Measurements from ENCODE around the gene GNAT2. TPM values are rescaled to one million over a fixed set of nuclear protein-coding genes. Genes with fewer than 3 reads are reported as not detected.
"Not testable (repeated sequence)": the region's sequence is repeated elsewhere in the genome, so short reads cannot be mapped to it uniquely, and the experiment has no call there.

GNAT2 gene
- polyA plus RNA-seq, result not detected
- long read RNA-seq, donor 1, result 0 reads
- long read RNA-seq, donor 2, result 0 reads
- long read RNA-seq, donor 3, result 0 reads
- long read RNA-seq, donor 4, result 0 reads
- long read RNA-seq, donor 5, result 0 reads
- long read RNA-seq, donor 6, result 0 reads
- long read RNA-seq, donor 7, result 0 reads
- long read RNA-seq, donor 8, result 0 reads
- long read RNA-seq, donor 9, partial matches to known transcripts, result 84 of 98 reads
- long read RNA-seq, donor 9, other reads (novel, unspliced or antisense), result 14 of 98 reads
- long read RNA-seq, donor 10, result 0 reads
- long read RNA-seq, donor 11, result 0 reads

GRCh38 chr1:109619576-109620400 is at the start of gene GNAT2, which contains the start of gene AMPD2:
GNAT2 (minus strand) TSS chr1:109619616; CDS start chr1:109612870, 6,746 bp downstream.
AMPD2 (plus strand) TSS chr1:109619837; CDS start chr1:109621176, 1,339 bp downstream.
- no peaks in the 10 kb centered on the region for H3K27me3 ChIP-seq (ENCODE audit: control insufficient read depth, insufficient read depth, low read length)
- 0% methylated on average over 3 of the region's 47 CpGs for WGBS (ENCODE audit: insufficient coverage, low lambda C conversion rate)
- no peaks in the 10 kb centered on the region for H3K9me3 ChIP-seq (ENCODE audit: control insufficient read depth, low read depth, low read length)
- DNase-seq, result peak; percentile 72 to 85
- peak within 1 kb of the TSS; percentile 77 for H3K4me3 ChIP-seq (ENCODE audit: low read length)
- H3K27ac ChIP-seq (ENCODE audit: low read length), result peak within 1 kb of the TSS; percentile 68
- peaks cover 35% of the 10 kb centered on the region for H3K4me1 ChIP-seq (ENCODE audit: control insufficient read depth, insufficient read depth, low read length)
- H3K36me3 ChIP-seq (ENCODE audit: control insufficient read depth, insufficient read depth, low read length), result no peaks in the 10 kb centered on the region

GRCh38 chr1:109668123-109668775 is 48.8 kb upstream of the GNAT2 start:
- peak in 1 of 2 donors; percentile 29 for DNase-seq
- WGBS (ENCODE audit: insufficient coverage, low lambda C conversion rate), result no CpG with 5 or more reads among the region's 26 CpGs
- Histone ChIP-seq H3K9me3 (ENCODE audit: control insufficient read depth, low read depth, low read length) (no peaks in the 10 kb centered on the region), H3K4me1 (ENCODE audit: control insufficient read depth, insufficient read depth, low read length) (peaks cover 2% of the 10 kb centered on the region), H3K36me3 (ENCODE audit: control insufficient read depth, insufficient read depth, low read length) (peaks cover 26% of the 10 kb centered on the region), H3K27me3 (ENCODE audit: control insufficient read depth, insufficient read depth, low read length) (no peaks in the 10 kb centered on the region), H3K27ac (ENCODE audit: low read length) (no peak overlapping the region), H3K4me3 (ENCODE audit: low read length) (peak overlapping the region; percentile 55)

GRCh38 chr1:109667452-109668122 is 48.2 kb upstream of the GNAT2 start, which contains the start of gene GSTM2:
GSTM2 (plus strand) TSS chr1:109668057; CDS start chr1:109668116, 59 bp downstream.
- peak within 1 kb of the TSS; percentile 11 for H3K27ac ChIP-seq (ENCODE audit: low read length)
- DNase-seq, result peak; percentile 93 to 96
- peaks cover 22% of the 10 kb centered on the region for H3K36me3 ChIP-seq (ENCODE audit: control insufficient read depth, insufficient read depth, low read length)
- H3K27me3 ChIP-seq (ENCODE audit: control insufficient read depth, insufficient read depth, low read length), result no peaks in the 10 kb centered on the region
- H3K9me3 ChIP-seq (ENCODE audit: control insufficient read depth, low read depth, low read length), result no peaks in the 10 kb centered on the region
- WGBS (ENCODE audit: insufficient coverage, low lambda C conversion rate), result no CpG with 5 or more reads among the region's 22 CpGs
- H3K4me3 ChIP-seq (ENCODE audit: low read length), result peak within 1 kb of the TSS; percentile 55
- H3K4me1 ChIP-seq (ENCODE audit: control insufficient read depth, insufficient read depth, low read length), result peaks cover 2% of the 10 kb centered on the region

GRCh38 chr1:109664671-109665070 is 45.3 kb upstream of the GNAT2 start:
- H3K9me3 ChIP-seq (ENCODE audit: control insufficient read depth, low read depth, low read length), result no peaks in the 10 kb centered on the region
- DNase-seq, result no peak
- H3K27ac ChIP-seq (ENCODE audit: low read length), result no peak overlapping the region
- WGBS (ENCODE audit: insufficient coverage, low lambda C conversion rate), result no CpG with 5 or more reads among the region's 1 CpG
- no peaks in the 10 kb centered on the region for H3K27me3 ChIP-seq (ENCODE audit: control insufficient read depth, insufficient read depth, low read length)
- peaks cover 14% of the 10 kb centered on the region for H3K36me3 ChIP-seq (ENCODE audit: control insufficient read depth, insufficient read depth, low read length)
- peaks cover 2% of the 10 kb centered on the region for H3K4me1 ChIP-seq (ENCODE audit: control insufficient read depth, insufficient read depth, low read length)
- H3K4me3 ChIP-seq (ENCODE audit: low read length), result no peak overlapping the region

GRCh38 chr1:109661391-109661790 is 42.0 kb upstream of the GNAT2 start:
- Histone ChIP-seq H3K36me3 (ENCODE audit: control insufficient read depth, insufficient read depth, low read length) (peaks cover 29% of the 10 kb centered on the region), H3K9me3 (ENCODE audit: control insufficient read depth, low read depth, low read length) (no peaks in the 10 kb centered on the region), H3K27me3 (ENCODE audit: control insufficient read depth, insufficient read depth, low read length) (no peaks in the 10 kb centered on the region), H3K4me1 (ENCODE audit: control insufficient read depth, insufficient read depth, low read length) (peaks cover 17% of the 10 kb centered on the region), H3K27ac (ENCODE audit: low read length) (no peak overlapping the region), H3K4me3 (ENCODE audit: low read length) (no peak overlapping the region)
- no peak for DNase-seq
- WGBS (ENCODE audit: insufficient coverage, low lambda C conversion rate), result no CpG with 5 or more reads among the region's 2 CpGs

- not testable (repeated sequence) for H3K4me3 ChIP-seq (ENCODE audit: low read length); H3K9me3 ChIP-seq (ENCODE audit: control insufficient read depth, low read depth, low read length); DNase-seq; H3K27me3 ChIP-seq (ENCODE audit: control insufficient read depth, insufficient read depth, low read length); H3K27ac ChIP-seq (ENCODE audit: low read length)
- H3K4me1 ChIP-seq (ENCODE audit: control insufficient read depth, insufficient read depth, low read length), result peaks cover 17% of the 10 kb centered on the region
- H3K36me3 ChIP-seq (ENCODE audit: control insufficient read depth, insufficient read depth, low read length), result peaks cover 29% of the 10 kb centered on the region
- no CpG with 5 or more reads among the region's 4 CpGs for WGBS (ENCODE audit: insufficient coverage, low lambda C conversion rate)
These were observed 41.2 kb upstream of the GNAT2 start for GRCh38 chr1:109660691-109661026.

- no peak for DNase-seq
- Histone ChIP-seq H3K9me3 (ENCODE audit: control insufficient read depth, low read depth, low read length) (no peaks in the 10 kb centered on the region), H3K36me3 (ENCODE audit: control insufficient read depth, insufficient read depth, low read length) (peaks cover 29% of the 10 kb centered on the region), H3K27me3 (ENCODE audit: control insufficient read depth, insufficient read depth, low read length) (no peaks in the 10 kb centered on the region), H3K4me1 (ENCODE audit: control insufficient read depth, insufficient read depth, low read length) (peaks cover 21% of the 10 kb centered on the region), H3K4me3 (ENCODE audit: low read length) (no peak overlapping the region), H3K27ac (ENCODE audit: low read length) (no peak overlapping the region)
- WGBS (ENCODE audit: insufficient coverage, low lambda C conversion rate), result no CpG with 5 or more reads among the region's 5 CpGs
These were observed 40.7 kb upstream of the GNAT2 start for GRCh38 chr1:109659997-109660690.

GRCh38 chr1:109659145-109659544 is 39.7 kb upstream of the GNAT2 start:
- Histone ChIP-seq H3K4me3 (ENCODE audit: low read length) (no peak overlapping the region), H3K9me3 (ENCODE audit: control insufficient read depth, low read depth, low read length) (no peaks in the 10 kb centered on the region), H3K27ac (ENCODE audit: low read length) (no peak overlapping the region), H3K27me3 (ENCODE audit: control insufficient read depth, insufficient read depth, low read length) (no peaks in the 10 kb centered on the region), H3K36me3 (ENCODE audit: control insufficient read depth, insufficient read depth, low read length) (peaks cover 29% of the 10 kb centered on the region), H3K4me1 (ENCODE audit: control insufficient read depth, insufficient read depth, low read length) (peaks cover 31% of the 10 kb centered on the region)
- DNase-seq, result no peak
- no CpG with 5 or more reads among the region's 2 CpGs for WGBS (ENCODE audit: insufficient coverage, low lambda C conversion rate)

- peaks cover 31% of the 10 kb centered on the region for H3K4me1 ChIP-seq (ENCODE audit: control insufficient read depth, insufficient read depth, low read length)
- no peak for DNase-seq
- no CpG with 5 or more reads among the region's 3 CpGs for WGBS (ENCODE audit: insufficient coverage, low lambda C conversion rate)
These were observed 39.2 kb upstream of the GNAT2 start for GRCh38 chr1:109658533-109659042.

More at GRCh38 chr1:109658533-109659042, 39.2 kb upstream of the GNAT2 start:
- H3K27me3 ChIP-seq (ENCODE audit: control insufficient read depth, insufficient read depth, low read length), result no peaks in the 10 kb centered on the region
- H3K4me3 ChIP-seq (ENCODE audit: low read length), result no peak overlapping the region
- H3K9me3 ChIP-seq (ENCODE audit: control insufficient read depth, low read depth, low read length), result no peaks in the 10 kb centered on the region
- H3K36me3 ChIP-seq (ENCODE audit: control insufficient read depth, insufficient read depth, low read length), result peaks cover 29% of the 10 kb centered on the region
- no peak overlapping the region for H3K27ac ChIP-seq (ENCODE audit: low read length)
